HCT116 (cell line): ENCODE measurements around the gene RTN4IP1. TPM values are rescaled to one million over a fixed set of nuclear protein-coding genes. Genes with fewer than 3 reads are reported as not detected.

Experiments
- ATAC-seq: fragments of 200-7000 bp; cut with Tn5 transposase; 2 replicates; pipeline ENCODE4 v1.9.1; 2020; ENCODE audit warnings: mild to moderate bottlenecking, moderate library complexity
- BruUV-seq: library from RNA; stranded (reverse); fragments of 400-500 nt; replicated peaks from 2 replicates; lab custom pipeline; 2021; lab: Mats Ljungman, UMichigan
- CTCF ChIA-PET: fragments of 300-600 bp; sonication (Branson Sonifier 250); formaldehyde crosslinking; loops from one replicate; lab custom pipeline; 2021; ENCODE audit warnings: antibody characterized with exemption; lab: Charles Lee
- POLR2A ChIA-PET: fragments of 300-600, 350-600 bp; sonication (Branson Sonifier 250); formaldehyde crosslinking; loops from one replicate; lab custom pipeline; 2021; ENCODE audit warnings: antibody characterized with exemption; lab: Charles Lee
- RAD21 ChIA-PET, 2 experiments: fragments of 300-600 bp; sonication (Branson Sonifier 250); formaldehyde crosslinking; loops; one replicate each; lab custom pipeline; 2023; ENCODE audit warnings: low total read pairs in 2 of 2; ENCODE audit not compliant: uncharacterized antibody in 2 of 2, unreplicated experiment in 2 of 2, low non-redundant PET in 1 of 2; lab: Charles Lee
- DNase-seq: peaks from one replicate; pipeline ENCODE4 v3.0.0-alpha.2; 2010; ENCODE audit warnings: low read depth, low spot score
- H2AFZ ChIP-seq: fragments of 200-600 bp; shearing (Covaris generic), sonication (generic); 2 replicates; pipeline ENCODE4 v1.6.1; 2017; ENCODE audit warnings: low read depth, mixed run types, mixed read lengths, antibody characterized with exemption, low read length; ENCODE audit not compliant: poor library complexity, severe bottlenecking
- H3K27ac ChIP-seq: 2 replicates; pipeline ENCODE4 v1.5.1; 2012; ENCODE audit warnings: low read depth, low read length
- H3K27me3 ChIP-seq: fragments of 200-600 bp; sonication (generic); 2 replicates; pipeline ENCODE4 v1.6.1; 2016; ENCODE audit warnings: mixed run types, low read length, mixed read lengths; ENCODE audit not compliant: insufficient read depth
- H3K36me3 ChIP-seq, 2 experiments: fragments of 200-500 bp in 1 of 2; fragments of 200-600 bp in 1 of 2; sonication (Bioruptor generic) in 1 of 2; sonication (generic) in 1 of 2; 2 replicates each; pipeline versions ENCODE4 v1.5.1 to v1.6.1; 2014 to 2016; ENCODE audit warnings: low read length in 2 of 2, inconsistent platforms in 1 of 2, mixed read lengths in 1 of 2, mixed run types in 1 of 2; ENCODE audit not compliant: insufficient read depth in 2 of 2, control insufficient read depth in 1 of 2
- H3K4me1 ChIP-seq, 2 experiments: fragments of 200-600 bp in 1 of 2; sonication (generic) in 1 of 2; 2 replicates each; pipeline versions ENCODE4 v1.5.1 to v1.6.1; 2012 to 2017; ENCODE audit warnings: low read length in 2 of 2, inconsistent platforms in 1 of 2, mild to moderate bottlenecking in 1 of 2, mixed read lengths in 1 of 2, mixed run types in 1 of 2, moderate library complexity in 1 of 2; ENCODE audit not compliant: insufficient read depth in 2 of 2, control insufficient read depth in 1 of 2
- H3K4me2 ChIP-seq: fragments of 200-600 bp; sonication (generic); 2 replicates; pipeline ENCODE4 v1.6.1; 2017; ENCODE audit warnings: mixed run types, low read length, mixed read lengths
- H3K4me3 ChIP-seq, 2 experiments: fragments of 200-600 bp in 1 of 2; sonication (generic) in 1 of 2; replicated peaks in 1 of 2; 2 replicates each; pipeline ENCODE4 v1.5.1; 2011 to 2016; ENCODE audit warnings: low read length in 2 of 2, control low read depth in 1 of 2, low read depth in 1 of 2, mild to moderate bottlenecking in 1 of 2, mixed read lengths in 1 of 2, mixed run types in 1 of 2
- H3K79me2 ChIP-seq: fragments of 200-600 bp; sonication (generic); 2 replicates; pipeline ENCODE4 v1.6.1; 2017; ENCODE audit warnings: mild to moderate bottlenecking, mixed run types, low read length, moderate library complexity, mixed read lengths; ENCODE audit not compliant: insufficient read depth
- H3K9ac ChIP-seq: fragments of 200-600 bp; sonication (generic); 2 replicates; pipeline ENCODE4 v1.6.1; 2016; ENCODE audit warnings: low read length, mixed read lengths
- H3K9me2 ChIP-seq: fragments of 200-600 bp; sonication (generic), shearing (Covaris generic); 2 replicates; pipeline ENCODE4 v1.6.1; 2017; ENCODE audit warnings: mixed run types, mild to moderate bottlenecking, moderate library complexity; ENCODE audit not compliant: insufficient read depth
- H3K9me3 ChIP-seq, 2 experiments: fragments of 200-500 bp in 1 of 2; fragments of 200-600 bp in 1 of 2; sonication (Bioruptor generic) in 1 of 2; sonication (generic) in 1 of 2; 2 replicates each; pipeline ENCODE4 v1.6.1; 2014 to 2017; ENCODE audit warnings: low read length in 2 of 2, mixed read lengths in 2 of 2, inconsistent platforms in 1 of 2, low read depth in 1 of 2, mild to moderate bottlenecking in 1 of 2, mixed run types in 1 of 2, moderate library complexity in 1 of 2; ENCODE audit not compliant: control insufficient read depth in 1 of 2, insufficient read depth in 1 of 2
- H4K20me1 ChIP-seq: fragments of 200-600 bp; sonication (generic), shearing (Covaris generic); 2 replicates; pipeline ENCODE4 v1.6.1; 2017; ENCODE audit warnings: mixed run types, mild to moderate bottlenecking, moderate library complexity; ENCODE audit not compliant: insufficient read depth
- ATF3 ChIP-seq: IDR thresholded peaks from 2 replicates; pipeline ENCODE4 v1.6.1; 2012
- CBX3 ChIP-seq: IDR thresholded peaks from 2 replicates; pipeline ENCODE4 v1.6.1; 2012; ENCODE audit warnings: low read depth
- CEBPB ChIP-seq: IDR thresholded peaks from 2 replicates; pipeline ENCODE4 v1.6.1; 2012; ENCODE audit warnings: low read depth
- CTCF ChIP-seq, 3 experiments: fragments of 200-600 bp in 1 of 3; sonication (generic) in 1 of 3; IDR thresholded peaks in 2 of 3; conservative IDR thresholded peaks in 1 of 3; 2 replicates each; pipeline ENCODE4 v1.5.1; 2012 to 2017; ENCODE audit warnings: low read depth in 2 of 3, low read length in 2 of 3, antibody characterized with exemption in 1 of 3, borderline replicate concordance in 1 of 3, control low read depth in 1 of 3, mild to moderate bottlenecking in 1 of 3, mixed read lengths in 1 of 3, mixed run types in 1 of 3, moderate library complexity in 1 of 3; ENCODE audit not compliant: insufficient read depth in 1 of 3
- EGR1 ChIP-seq: IDR thresholded peaks from 2 replicates; pipeline ENCODE4 v1.6.1; 2012; ENCODE audit warnings: low read depth
- ELF1 ChIP-seq: IDR thresholded peaks from 2 replicates; pipeline ENCODE4 v1.6.1; 2012; ENCODE audit warnings: low read depth, borderline replicate concordance
- EZH2phosphoT487 ChIP-seq: fragments of 200-600 bp; IDR thresholded peaks from 2 replicates; pipeline ENCODE4 v1.6.1; 2018; ENCODE audit warnings: antibody characterized with exemption, borderline replicate concordance
- JUND ChIP-seq: IDR thresholded peaks from 2 replicates; pipeline ENCODE4 v1.6.1; 2012
- MAX ChIP-seq: IDR thresholded peaks from 2 replicates; pipeline ENCODE4 v1.6.1; 2012
- POLR2A ChIP-seq: IDR thresholded peaks from 2 replicates; pipeline ENCODE4 v1.7.0; 2011; ENCODE audit warnings: borderline replicate concordance; ENCODE audit not compliant: insufficient read depth, insufficient read length; ENCODE audit errors: extremely low read depth
- POLR2AphosphoS5 ChIP-seq: IDR thresholded peaks from 2 replicates; pipeline ENCODE4 v1.6.1; 2011; ENCODE audit warnings: mild to moderate bottlenecking, low read depth, low read length, moderate library complexity
- RAD21 ChIP-seq: IDR thresholded peaks from 2 replicates; pipeline ENCODE4 v1.6.1; 2012; ENCODE audit warnings: low read depth, mild to moderate bottlenecking
- REST ChIP-seq: IDR thresholded peaks from 2 replicates; pipeline ENCODE4 v1.6.1; 2012; ENCODE audit warnings: low read depth
- SIN3A ChIP-seq: IDR thresholded peaks from 2 replicates; pipeline ENCODE4 v1.6.1; 2012; ENCODE audit warnings: low read depth
- SRF ChIP-seq: IDR thresholded peaks from 2 replicates; pipeline ENCODE4 v1.6.1; 2012; ENCODE audit warnings: low read depth
- TCF7L2 ChIP-seq: IDR thresholded peaks from 2 replicates; pipeline ENCODE4 v1.7.0; 2011; ENCODE audit warnings: borderline replicate concordance, inconsistent platforms; ENCODE audit not compliant: insufficient read depth, insufficient read length; ENCODE audit errors: extremely low read depth
- YY1 ChIP-seq: IDR thresholded peaks from 2 replicates; pipeline ENCODE4 v1.6.1; 2011; ENCODE audit warnings: low read length, low read depth, moderate library complexity, mild to moderate bottlenecking; ENCODE audit not compliant: insufficient replicate concordance; ENCODE audit errors: extremely low read depth
- ZBTB33 ChIP-seq: IDR thresholded peaks from 2 replicates; pipeline ENCODE4 v1.6.1; 2011; ENCODE audit warnings: mild to moderate bottlenecking, low read length, moderate library complexity; ENCODE audit not compliant: insufficient replicate concordance; ENCODE audit errors: extremely low read depth
- ZFX ChIP-seq: fragments of 450-650 bp; IDR thresholded peaks from 2 replicates; pipeline ENCODE4 v1.6.1; 2017
- ZNF274 ChIP-seq: fragments of 200-500 bp; sonication (Bioruptor generic); IDR thresholded peaks from 2 replicates; pipeline ENCODE4 v1.6.1; 2014; ENCODE audit warnings: mild to moderate bottlenecking, low read depth, low read length, inconsistent platforms
- intact Hi-C: fragments of 100-400 bp; cut with micrococcal nuclease; formaldehyde crosslinking; loops from 2 replicates; pipeline ENCODE4 v1.10.0; 2022
- total RNA-seq: library from RNA; stranded (reverse); gene quantifications from one replicate; pipeline ENCODE4 v1.2.1, GENCODE V29; 2021; ENCODE audit not compliant: unreplicated experiment

RTN4IP1 gene
- total RNA-seq, 1 experiment from 2014 or later, result 9.1 TPM

- no TSS peak for BruUV-seq
- ChIA-PET RAD21 (no interaction called here), CTCF (no interaction called here), POLR2A (no interaction called here)
- Histone ChIP-seq H3K27me3 (no peaks in the 10 kb centered on the region), H3K9me3 (no peaks in the 10 kb centered on the region), H4K20me1 (no peaks in the 10 kb centered on the region), H3K4me2 (no peak overlapping the region), H3K36me3 (no peaks in the 10 kb centered on the region), H3K27ac (no peak overlapping the region), H3K9ac (no peak overlapping the region), H3K4me3 (no peak overlapping the region), H3K79me2 (peaks cover 85% of the 10 kb centered on the region), H3K4me1 (peaks cover 3 to 5% of the 10 kb centered on the region in 2 experiments; a peak in 1 of 4 replicates), H2AFZ (no peak overlapping the region), H3K9me2 (no peaks in the 10 kb centered on the region)
- intact Hi-C loops, result no loop called here
- ATAC-seq (no peak), DNase-seq (no peak)
- TF ChIP-seq RAD21 (no peak), ZBTB33 (no peak), EGR1 (no peak), CEBPB (no peak), TCF7L2 (no peak), ZNF274 (no peak), ELF1 (no peak), REST (no peak), ZFX (no peak), YY1 (no peak), EZH2phosphoT487 (no peak), JUND (no peak), CTCF (IDR thresholded peaks at IDR 0.05 in 2 of 3, conservative IDR thresholded peaks at IDR 0.05 in 1 of 3; ENCODE audit: borderline replicate concordance in 1 of 3, insufficient read depth in 1 of 3, low read depth in 2 of 3, low read length in 2 of 3) (no peak), MAX (no peak), SRF (no peak), ATF3 (no peak), POLR2AphosphoS5 (no peak), SIN3A (no peak), POLR2A (no peak), CBX3 (no peak)
Observed at GRCh38 chr6:106634565-106634964, 5.3 kb upstream of the RTN4IP1 start.
